HL-60 (cell line): ENCODE data around the gene CSK.

Experiments
- DNase-seq, 2 experiments: peaks; one replicate each; pipeline ENCODE4 v3.0.0-alpha.2; 2010 to 2020; ENCODE audit warnings: low read depth in 1 of 2, low spot score in 1 of 2
- H3K27ac ChIP-seq: fragments of 250-450 bp; sonication (Bioruptor Pico); replicated peaks from 2 replicates; pipeline ENCODE4 v1.5.1; 2020; ENCODE audit warnings: mild to moderate bottlenecking, moderate library complexity
- H3K27me3 ChIP-seq: fragments of 250-450 bp; sonication (Bioruptor Pico); 2 replicates; pipeline ENCODE4 v1.5.1; 2021; ENCODE audit warnings: mild to moderate bottlenecking, moderate library complexity; ENCODE audit not compliant: insufficient read depth, poor library complexity, severe bottlenecking
- H3K4me3 ChIP-seq: replicated peaks from 2 replicates; pipeline ENCODE4 v1.5.1; 2011; ENCODE audit warnings: mild to moderate bottlenecking, control low read depth, low read length; ENCODE audit not compliant: insufficient read depth
- GABPA ChIP-seq: IDR thresholded peaks from 2 replicates; pipeline ENCODE4 v1.6.1; 2012; ENCODE audit warnings: low read depth
- POLR2AphosphoS5 ChIP-seq: IDR thresholded peaks from 2 replicates; pipeline ENCODE4 v1.6.1; 2012; ENCODE audit warnings: low read depth
- SPI1 ChIP-seq: IDR thresholded peaks from 2 replicates; pipeline ENCODE4 v1.6.1; 2012; ENCODE audit warnings: low read depth, mild to moderate bottlenecking, borderline replicate concordance
- TF ChIP-seq, protein P1 (sequence below): IDR thresholded peaks from one replicate; pipeline ENCODE4 v1.5.1; 2011; ENCODE audit warnings: low read length, control low read depth, inconsistent platforms; ENCODE audit not compliant: insufficient read depth
- TF ChIP-seq, protein P2 (sequence below): IDR thresholded peaks from 2 replicates; pipeline ENCODE4 v1.6.1; 2012; ENCODE audit warnings: low read depth; ENCODE audit not compliant: insufficient replicate concordance

Gene CSK

DNA sequence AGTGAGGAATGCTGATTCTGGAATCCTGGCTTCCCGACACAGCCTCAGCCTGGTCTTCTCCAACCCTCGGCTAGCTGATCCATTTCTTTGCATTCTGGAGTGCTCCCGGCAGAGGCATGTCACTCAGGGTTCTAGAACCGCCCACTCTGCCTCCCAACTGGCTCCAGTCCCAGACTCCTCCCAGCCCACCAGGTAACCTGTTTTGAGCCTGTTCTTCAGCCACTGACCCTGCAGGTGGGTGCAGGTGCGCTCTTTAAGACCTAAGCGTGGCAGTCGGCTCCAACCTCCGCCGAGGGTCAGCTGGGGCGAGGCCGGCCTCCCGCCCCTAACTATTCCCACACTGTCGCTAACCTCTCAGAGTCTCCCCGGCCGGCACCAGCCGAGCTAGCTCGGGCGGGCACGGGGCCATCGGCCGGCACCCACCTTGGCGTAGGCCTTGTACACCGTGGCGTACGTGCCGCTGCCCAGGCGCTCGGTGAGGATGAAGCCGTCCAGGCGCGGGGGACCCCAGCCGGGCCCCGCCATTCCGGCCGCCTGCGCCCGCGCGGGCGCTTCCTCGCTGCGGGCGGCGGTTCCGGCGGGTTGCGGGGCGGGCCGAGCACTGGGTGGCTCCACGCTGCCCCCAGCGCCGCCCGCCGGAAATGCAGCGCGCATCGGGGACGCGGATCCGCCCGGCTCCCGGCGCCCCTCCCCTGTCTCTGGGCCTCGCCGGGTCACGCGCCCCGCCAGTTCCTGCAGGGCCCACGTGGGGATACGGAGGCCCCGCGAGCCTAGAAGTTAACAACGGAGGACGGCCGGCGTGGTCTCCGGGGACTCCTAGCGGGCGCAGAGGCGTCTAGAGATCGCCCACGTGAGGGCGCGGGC is 60.9 kb downstream of the CSK start, which contains the start of gene ULK3:
TSS of gene ULK3 (minus strand) at position 576 of the 864 bp plus-strand sequence. CDS start at position 525, 51 bp downstream.
- TF ChIP-seq, protein P1, sequence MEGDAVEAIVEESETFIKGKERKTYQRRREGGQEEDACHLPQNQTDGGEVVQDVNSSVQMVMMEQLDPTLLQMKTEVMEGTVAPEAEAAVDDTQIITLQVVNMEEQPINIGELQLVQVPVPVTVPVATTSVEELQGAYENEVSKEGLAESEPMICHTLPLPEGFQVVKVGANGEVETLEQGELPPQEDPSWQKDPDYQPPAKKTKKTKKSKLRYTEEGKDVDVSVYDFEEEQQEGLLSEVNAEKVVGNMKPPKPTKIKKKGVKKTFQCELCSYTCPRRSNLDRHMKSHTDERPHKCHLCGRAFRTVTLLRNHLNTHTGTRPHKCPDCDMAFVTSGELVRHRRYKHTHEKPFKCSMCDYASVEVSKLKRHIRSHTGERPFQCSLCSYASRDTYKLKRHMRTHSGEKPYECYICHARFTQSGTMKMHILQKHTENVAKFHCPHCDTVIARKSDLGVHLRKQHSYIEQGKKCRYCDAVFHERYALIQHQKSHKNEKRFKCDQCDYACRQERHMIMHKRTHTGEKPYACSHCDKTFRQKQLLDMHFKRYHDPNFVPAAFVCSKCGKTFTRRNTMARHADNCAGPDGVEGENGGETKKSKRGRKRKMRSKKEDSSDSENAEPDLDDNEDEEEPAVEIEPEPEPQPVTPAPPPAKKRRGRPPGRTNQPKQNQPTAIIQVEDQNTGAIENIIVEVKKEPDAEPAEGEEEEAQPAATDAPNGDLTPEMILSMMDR, result peak; percentile 12
- TF ChIP-seq, protein P2, sequence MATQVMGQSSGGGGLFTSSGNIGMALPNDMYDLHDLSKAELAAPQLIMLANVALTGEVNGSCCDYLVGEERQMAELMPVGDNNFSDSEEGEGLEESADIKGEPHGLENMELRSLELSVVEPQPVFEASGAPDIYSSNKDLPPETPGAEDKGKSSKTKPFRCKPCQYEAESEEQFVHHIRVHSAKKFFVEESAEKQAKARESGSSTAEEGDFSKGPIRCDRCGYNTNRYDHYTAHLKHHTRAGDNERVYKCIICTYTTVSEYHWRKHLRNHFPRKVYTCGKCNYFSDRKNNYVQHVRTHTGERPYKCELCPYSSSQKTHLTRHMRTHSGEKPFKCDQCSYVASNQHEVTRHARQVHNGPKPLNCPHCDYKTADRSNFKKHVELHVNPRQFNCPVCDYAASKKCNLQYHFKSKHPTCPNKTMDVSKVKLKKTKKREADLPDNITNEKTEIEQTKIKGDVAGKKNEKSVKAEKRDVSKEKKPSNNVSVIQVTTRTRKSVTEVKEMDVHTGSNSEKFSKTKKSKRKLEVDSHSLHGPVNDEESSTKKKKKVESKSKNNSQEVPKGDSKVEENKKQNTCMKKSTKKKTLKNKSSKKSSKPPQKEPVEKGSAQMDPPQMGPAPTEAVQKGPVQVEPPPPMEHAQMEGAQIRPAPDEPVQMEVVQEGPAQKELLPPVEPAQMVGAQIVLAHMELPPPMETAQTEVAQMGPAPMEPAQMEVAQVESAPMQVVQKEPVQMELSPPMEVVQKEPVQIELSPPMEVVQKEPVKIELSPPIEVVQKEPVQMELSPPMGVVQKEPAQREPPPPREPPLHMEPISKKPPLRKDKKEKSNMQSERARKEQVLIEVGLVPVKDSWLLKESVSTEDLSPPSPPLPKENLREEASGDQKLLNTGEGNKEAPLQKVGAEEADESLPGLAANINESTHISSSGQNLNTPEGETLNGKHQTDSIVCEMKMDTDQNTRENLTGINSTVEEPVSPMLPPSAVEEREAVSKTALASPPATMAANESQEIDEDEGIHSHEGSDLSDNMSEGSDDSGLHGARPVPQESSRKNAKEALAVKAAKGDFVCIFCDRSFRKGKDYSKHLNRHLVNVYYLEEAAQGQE, result no peak
- TF ChIP-seq POLR2AphosphoS5, result peak; percentile 76
- peak within 1 kb of the TSS; percentile 91 for H3K4me3 ChIP-seq
- peak; percentile 86 to 90 for DNase-seq
- H3K27ac ChIP-seq, result peak within 1 kb of the TSS; percentile 80
- H3K27me3 ChIP-seq, result no peaks in the 10 kb centered on the region

DNA sequence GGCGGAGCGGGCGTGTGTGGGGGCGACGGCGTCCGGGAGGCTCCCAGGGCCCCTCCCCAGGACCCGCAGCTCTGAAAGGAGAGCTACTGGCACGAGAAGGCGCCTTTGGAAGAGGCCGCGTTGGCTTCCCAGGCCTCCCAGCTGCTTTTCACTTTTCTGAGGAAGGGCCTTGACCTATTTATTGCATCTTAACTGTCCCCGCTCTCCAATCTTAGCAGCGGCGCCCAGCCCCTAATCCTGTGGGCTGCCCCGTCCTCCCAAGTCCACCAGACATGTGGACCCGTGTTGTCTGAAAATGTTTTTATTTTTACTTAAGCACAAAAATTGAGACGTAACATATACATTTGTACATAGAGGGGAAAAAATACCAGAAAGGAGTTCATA is 61.6 kb downstream of the CSK start:
- Histone ChIP-seq H3K4me3 (peak overlapping the region; percentile 39), H3K27ac (peak overlapping the region; percentile 80), H3K27me3 (no peaks in the 10 kb centered on the region)
- DNase-seq, result no peak
- TF ChIP-seq GABPA (no peak), SPI1 (no peak), POLR2AphosphoS5 (no peak)
- TF ChIP-seq, protein P2, result no peak
- TF ChIP-seq, protein P1, result no peak

DNA sequence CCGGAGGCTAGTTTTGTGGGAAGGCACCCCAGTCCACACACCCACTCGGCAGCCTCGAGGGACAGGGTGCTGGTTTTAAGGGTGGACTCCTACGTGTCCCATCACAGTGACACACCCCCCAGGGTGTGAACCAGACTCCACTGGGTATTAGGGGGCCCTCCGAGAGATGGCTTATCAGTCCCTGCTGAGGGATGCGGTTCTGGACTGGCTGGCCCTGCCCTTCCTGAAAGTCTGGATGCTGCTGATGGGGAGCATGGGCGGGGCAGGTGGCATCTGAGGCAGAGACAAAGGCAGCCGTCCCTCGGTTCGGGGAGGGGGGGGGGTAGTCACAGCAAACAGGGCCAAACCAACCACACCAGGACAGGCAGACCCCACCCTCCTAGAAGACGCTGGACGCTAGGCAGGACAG is 62.0 kb downstream of the CSK start:
- no peaks in the 10 kb centered on the region for H3K27me3 ChIP-seq
- TF ChIP-seq POLR2AphosphoS5, result no peak
- DNase-seq, result no peak
- peak overlapping the region; percentile 80 for H3K27ac ChIP-seq
- no peak overlapping the region for H3K4me3 ChIP-seq

DNA sequence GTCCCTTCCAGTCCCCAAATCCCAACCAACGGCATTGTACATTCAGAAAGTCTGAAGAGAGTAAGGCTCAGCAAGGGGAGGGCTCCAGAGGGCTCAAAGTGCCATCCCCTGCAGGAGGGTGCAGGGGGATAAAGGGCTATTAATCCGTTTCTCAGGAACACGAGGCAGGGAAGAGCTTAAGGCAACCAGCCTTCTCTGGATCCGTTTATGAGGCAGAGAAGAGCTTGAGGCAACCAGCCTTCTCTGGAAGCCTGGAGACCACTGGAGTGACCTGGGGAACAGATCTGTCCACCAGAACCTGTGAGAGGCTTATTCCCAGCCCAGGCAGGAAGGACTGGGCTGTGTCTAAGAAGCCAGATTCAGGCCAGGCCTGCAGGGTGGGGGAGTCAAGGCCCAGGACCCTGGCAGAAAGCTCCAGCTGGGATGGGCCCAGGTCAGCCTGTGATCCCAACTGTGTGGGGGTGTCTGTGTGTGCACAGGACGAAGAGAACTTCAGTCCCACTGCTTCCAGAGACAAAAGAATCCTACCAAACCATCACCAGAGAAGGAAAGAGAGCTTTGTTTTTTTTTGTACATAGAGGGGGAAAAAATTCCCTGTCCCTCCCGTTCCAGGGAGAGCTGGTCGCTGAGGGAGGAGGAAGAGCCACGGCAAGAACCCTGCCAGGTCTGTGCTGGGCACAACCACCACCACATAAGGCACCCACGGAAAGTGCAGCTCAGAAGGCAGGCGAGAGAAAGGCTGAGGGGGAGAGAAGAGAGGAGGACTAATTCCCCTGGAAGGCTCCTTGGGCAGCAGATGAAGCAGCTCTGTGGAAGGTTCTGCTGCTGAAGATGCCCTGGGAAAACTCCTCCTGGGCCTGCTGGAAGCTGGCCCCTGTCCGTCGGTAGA is 62.7 kb downstream of the CSK start:
- no peak for DNase-seq
- H3K27me3 ChIP-seq, result no peaks in the 10 kb centered on the region
- no peak overlapping the region for H3K4me3 ChIP-seq
- H3K27ac ChIP-seq, result peak overlapping the region; percentile 29
- no peak for TF ChIP-seq SPI1
- TF ChIP-seq GABPA, result no peak
- TF ChIP-seq, protein P1, result no peak
- no peak for TF ChIP-seq POLR2AphosphoS5
